ENCODE results near the gene OR51B2.

Gene OR51B2

GRCh38 chr11:5310423-5310822 is 13.7 kb downstream of the OR51B2 start:
- no peak for TF ChIP-seq SNAI2 (CRISPR knock-in tag; IDR thresholded peaks at IDR 0.05)
- TF ChIP-seq TSHZ2 (CRISPR knock-in tag; IDR thresholded peaks at IDR 0.05), result no peak
- TF ChIP-seq ARNTL (CRISPR knock-in tag; IDR thresholded peaks at IDR 0.05; ENCODE audit: borderline replicate concordance, low read depth), result no peak
- ATAC-seq, result no peak

DNA sequence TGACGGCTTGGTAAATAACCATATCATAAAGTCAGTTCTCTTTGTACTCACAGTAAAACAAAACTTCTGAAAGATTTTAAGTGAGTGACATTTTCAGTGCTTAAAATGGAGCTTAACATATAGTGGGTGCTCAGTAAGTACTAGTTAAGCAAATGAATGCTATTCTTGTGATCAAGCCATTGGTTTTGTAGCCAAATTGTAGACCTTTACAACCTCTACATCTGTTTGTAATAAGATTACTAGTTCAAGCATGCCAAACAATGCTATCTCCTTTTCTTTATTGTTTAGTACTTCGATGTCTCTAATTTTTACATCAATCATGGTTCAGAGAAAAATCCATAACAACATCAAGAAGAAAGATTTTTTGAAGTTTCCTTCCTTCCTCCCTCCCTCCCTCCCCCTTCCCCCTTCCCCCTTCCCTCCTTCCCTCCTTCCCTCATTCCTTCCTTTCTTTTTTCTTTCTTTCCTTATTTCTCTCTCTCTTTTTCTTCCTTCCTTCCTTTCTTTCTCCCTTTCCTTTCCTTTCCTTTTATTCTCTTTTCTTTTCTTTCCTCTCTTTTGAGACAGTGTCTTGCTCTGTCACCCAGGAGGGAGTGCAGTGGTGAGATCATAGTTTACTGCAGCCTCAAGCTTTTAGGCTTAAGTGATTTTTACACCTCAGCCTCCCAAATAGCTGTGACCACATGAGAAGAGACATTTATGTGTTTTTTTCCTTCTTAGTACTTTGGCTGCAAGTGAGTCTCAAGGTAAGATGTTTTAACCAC is 16.7 kb downstream of the OR51B2 start:
- no peak for ATAC-seq
- no peak for TF ChIP-seq ZNF565 (CRISPR knock-in tag; conservative IDR thresholded peaks at IDR 0.05; ENCODE audit: low read depth)
- TF ChIP-seq ZFP3 (CRISPR knock-in tag; IDR thresholded peaks at IDR 0.05), result no peak
- TF ChIP-seq TSHZ2 (CRISPR knock-in tag; IDR thresholded peaks at IDR 0.05), result no peak
- TF ChIP-seq, protein P1, sequence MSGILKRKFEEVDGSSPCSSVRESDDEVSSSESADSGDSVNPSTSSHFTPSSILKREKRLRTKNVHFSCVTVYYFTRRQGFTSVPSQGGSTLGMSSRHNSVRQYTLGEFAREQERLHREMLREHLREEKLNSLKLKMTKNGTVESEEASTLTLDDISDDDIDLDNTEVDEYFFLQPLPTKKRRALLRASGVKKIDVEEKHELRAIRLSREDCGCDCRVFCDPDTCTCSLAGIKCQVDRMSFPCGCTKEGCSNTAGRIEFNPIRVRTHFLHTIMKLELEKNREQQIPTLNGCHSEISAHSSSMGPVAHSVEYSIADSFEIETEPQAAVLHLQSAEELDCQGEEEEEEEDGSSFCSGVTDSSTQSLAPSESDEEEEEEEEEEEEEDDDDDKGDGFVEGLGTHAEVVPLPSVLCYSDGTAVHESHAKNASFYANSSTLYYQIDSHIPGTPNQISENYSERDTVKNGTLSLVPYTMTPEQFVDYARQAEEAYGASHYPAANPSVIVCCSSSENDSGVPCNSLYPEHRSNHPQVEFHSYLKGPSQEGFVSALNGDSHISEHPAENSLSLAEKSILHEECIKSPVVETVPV (CRISPR knock-in tag; IDR thresholded peaks at IDR 0.05), result no peak
- no peak for TF ChIP-seq RARB (CRISPR knock-in tag; IDR thresholded peaks at IDR 0.05)
- TF ChIP-seq CREB5 (CRISPR knock-in tag; IDR thresholded peaks at IDR 0.05; ENCODE audit: low read depth), result no peak
- no peak for TF ChIP-seq PPARA (CRISPR knock-in tag; IDR thresholded peaks at IDR 0.05; ENCODE audit: borderline replicate concordance)
- no peak for TF ChIP-seq BACH2 (CRISPR knock-in tag; IDR thresholded peaks at IDR 0.05; ENCODE audit: borderline replicate concordance)
- TF ChIP-seq ESRRG (CRISPR knock-in tag; IDR thresholded peaks at IDR 0.05), result no peak
- no peak for TF ChIP-seq GLIS3 (CRISPR knock-in tag; IDR thresholded peaks at IDR 0.05)
- no peak for TF ChIP-seq ISL1 (CRISPR knock-in tag; IDR thresholded peaks at IDR 0.05)
- TF ChIP-seq, protein P2, sequence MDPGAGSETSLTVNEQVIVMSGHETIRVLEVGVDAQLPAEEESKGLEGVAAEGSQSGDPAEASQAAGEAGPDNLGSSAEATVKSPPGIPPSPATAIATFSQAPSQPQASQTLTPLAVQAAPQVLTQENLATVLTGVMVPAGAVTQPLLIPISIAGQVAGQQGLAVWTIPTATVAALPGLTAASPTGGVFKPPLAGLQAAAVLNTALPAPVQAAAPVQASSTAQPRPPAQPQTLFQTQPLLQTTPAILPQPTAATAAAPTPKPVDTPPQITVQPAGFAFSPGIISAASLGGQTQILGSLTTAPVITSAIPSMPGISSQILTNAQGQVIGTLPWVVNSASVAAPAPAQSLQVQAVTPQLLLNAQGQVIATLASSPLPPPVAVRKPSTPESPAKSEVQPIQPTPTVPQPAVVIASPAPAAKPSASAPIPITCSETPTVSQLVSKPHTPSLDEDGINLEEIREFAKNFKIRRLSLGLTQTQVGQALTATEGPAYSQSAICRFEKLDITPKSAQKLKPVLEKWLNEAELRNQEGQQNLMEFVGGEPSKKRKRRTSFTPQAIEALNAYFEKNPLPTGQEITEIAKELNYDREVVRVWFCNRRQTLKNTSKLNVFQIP (CRISPR knock-in tag; IDR thresholded peaks at IDR 0.05; ENCODE audit: borderline replicate concordance, low read depth), result no peak
- TF ChIP-seq OSR1 (CRISPR knock-in tag; IDR thresholded peaks at IDR 0.05), result no peak
- TF ChIP-seq CSDC2 (CRISPR knock-in tag; IDR thresholded peaks at IDR 0.05), result no peak
- no peak for TF ChIP-seq ZFP30 (CRISPR knock-in tag; IDR thresholded peaks at IDR 0.05)
- TF ChIP-seq TOX (CRISPR knock-in tag; IDR thresholded peaks at IDR 0.05; ENCODE audit: borderline replicate concordance), result no peak

DNA sequence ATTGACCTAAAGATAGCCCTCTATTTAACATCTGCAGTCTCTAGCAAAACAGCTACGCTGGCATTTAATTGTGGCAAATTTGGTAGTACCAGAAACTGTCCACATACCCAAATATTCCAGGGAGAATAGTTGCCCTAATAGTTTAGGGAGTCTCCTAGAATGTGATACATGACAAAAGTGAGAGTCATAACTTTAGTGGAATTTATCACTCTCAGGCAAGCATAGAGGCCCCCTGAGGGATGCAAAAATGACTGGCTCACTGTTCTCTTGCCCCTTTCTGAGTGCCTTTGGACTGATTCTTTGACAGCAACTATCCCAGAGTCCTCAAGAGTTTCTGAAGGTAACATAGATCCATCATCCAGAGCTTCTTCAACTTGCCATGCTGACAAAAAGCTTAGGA is 20.1 kb downstream of the OR51B2 start:
- no peak for ATAC-seq
- TF ChIP-seq, protein P2 (CRISPR knock-in tag; IDR thresholded peaks at IDR 0.05; ENCODE audit: borderline replicate concordance, low read depth), result no peak
- no peak for TF ChIP-seq TCF4 (CRISPR knock-in tag; IDR thresholded peaks at IDR 0.05; ENCODE audit: borderline replicate concordance)
- TF ChIP-seq RARB (CRISPR knock-in tag; IDR thresholded peaks at IDR 0.05), result no peak
- no peak for TF ChIP-seq SNAI2 (CRISPR knock-in tag; IDR thresholded peaks at IDR 0.05)
- TF ChIP-seq ZC3H10 (CRISPR knock-in tag; IDR thresholded peaks at IDR 0.05), result no peak
- TF ChIP-seq PPARA (CRISPR knock-in tag; IDR thresholded peaks at IDR 0.05; ENCODE audit: borderline replicate concordance), result no peak
- TF ChIP-seq ZFP3 (CRISPR knock-in tag; IDR thresholded peaks at IDR 0.05), result no peak
- TF ChIP-seq, protein P1 (CRISPR knock-in tag; IDR thresholded peaks at IDR 0.05), result no peak
- TF ChIP-seq ISL1 (CRISPR knock-in tag; IDR thresholded peaks at IDR 0.05), result no peak
- TF ChIP-seq ESRRG (CRISPR knock-in tag; IDR thresholded peaks at IDR 0.05), result no peak
- TF ChIP-seq ZNF565 (CRISPR knock-in tag; conservative IDR thresholded peaks at IDR 0.05; ENCODE audit: low read depth), result no peak
- TF ChIP-seq ZNF70 (CRISPR knock-in tag; IDR thresholded peaks at IDR 0.05), result no peak
- TF ChIP-seq ARNTL (CRISPR knock-in tag; IDR thresholded peaks at IDR 0.05; ENCODE audit: borderline replicate concordance, low read depth), result no peak
- TF ChIP-seq ZNF8 (CRISPR knock-in tag; IDR thresholded peaks at IDR 0.05), result no peak
- no peak for TF ChIP-seq TOX (CRISPR knock-in tag; IDR thresholded peaks at IDR 0.05; ENCODE audit: borderline replicate concordance)
- no peak for TF ChIP-seq GLIS3 (CRISPR knock-in tag; IDR thresholded peaks at IDR 0.05)

All from SK-N-SH treated with all-trans-retinoic acid at 6 μM for 48 hours (cell line).